Neural cell (in vitro differentiated cells): Measurements from ENCODE around the gene SCARB1.

ENCODE experiments used
- POLR2AphosphoS5 ChIP-seq: IDR thresholded peaks from 2 replicates; pipeline ENCODE4 v1.6.1; 2012
- TF ChIP-seq, protein P1 (sequence below): fragments of 450-650 bp; IDR thresholded peaks from 2 replicates; pipeline ENCODE4 v1.5.1; 2014; ENCODE audit warnings: antibody characterized with exemption, mild to moderate bottlenecking, moderate library complexity; ENCODE audit not compliant: poor library complexity, severe bottlenecking

DNA sequence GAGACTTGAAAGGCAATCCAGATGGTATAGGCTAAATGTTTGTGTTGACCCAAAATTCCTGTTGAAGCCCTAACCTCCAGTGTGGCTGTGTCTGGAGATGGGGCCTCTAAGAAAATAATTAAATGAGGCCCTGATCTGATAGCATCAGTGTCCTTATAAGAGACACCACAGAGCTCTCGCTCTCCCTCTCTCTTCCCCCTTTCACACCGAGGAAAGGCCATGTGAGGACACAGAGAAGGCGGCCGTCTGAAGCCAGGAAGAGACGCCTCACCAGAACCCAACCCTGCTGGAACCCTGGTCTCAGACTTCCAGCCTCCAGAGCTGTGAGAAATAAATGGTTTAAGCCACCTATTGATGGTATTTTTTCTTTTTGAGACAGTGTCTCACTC is 87.5 kb downstream of the SCARB1 start:
- TF ChIP-seq, protein P1, sequence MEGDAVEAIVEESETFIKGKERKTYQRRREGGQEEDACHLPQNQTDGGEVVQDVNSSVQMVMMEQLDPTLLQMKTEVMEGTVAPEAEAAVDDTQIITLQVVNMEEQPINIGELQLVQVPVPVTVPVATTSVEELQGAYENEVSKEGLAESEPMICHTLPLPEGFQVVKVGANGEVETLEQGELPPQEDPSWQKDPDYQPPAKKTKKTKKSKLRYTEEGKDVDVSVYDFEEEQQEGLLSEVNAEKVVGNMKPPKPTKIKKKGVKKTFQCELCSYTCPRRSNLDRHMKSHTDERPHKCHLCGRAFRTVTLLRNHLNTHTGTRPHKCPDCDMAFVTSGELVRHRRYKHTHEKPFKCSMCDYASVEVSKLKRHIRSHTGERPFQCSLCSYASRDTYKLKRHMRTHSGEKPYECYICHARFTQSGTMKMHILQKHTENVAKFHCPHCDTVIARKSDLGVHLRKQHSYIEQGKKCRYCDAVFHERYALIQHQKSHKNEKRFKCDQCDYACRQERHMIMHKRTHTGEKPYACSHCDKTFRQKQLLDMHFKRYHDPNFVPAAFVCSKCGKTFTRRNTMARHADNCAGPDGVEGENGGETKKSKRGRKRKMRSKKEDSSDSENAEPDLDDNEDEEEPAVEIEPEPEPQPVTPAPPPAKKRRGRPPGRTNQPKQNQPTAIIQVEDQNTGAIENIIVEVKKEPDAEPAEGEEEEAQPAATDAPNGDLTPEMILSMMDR, result no peak
- TF ChIP-seq POLR2AphosphoS5, result no peak
